NCI-H128 (cell line): ENCODE data around the gene C1orf21.
A peak's percentile ranks its signal among the peaks of the same experiment; 100 is the strongest.
"Not testable (repeated sequence)": the region's sequence is repeated elsewhere in the genome, so short reads cannot be mapped to it uniquely, and the experiment has no call there.

ENCODE experiments used
- DNase-seq: peaks from one replicate; lab custom pipeline; 2025; ENCODE audit not compliant: unreplicated experiment; lab: John Stamatoyannopoulos, UW

C1orf21 gene, protein sequence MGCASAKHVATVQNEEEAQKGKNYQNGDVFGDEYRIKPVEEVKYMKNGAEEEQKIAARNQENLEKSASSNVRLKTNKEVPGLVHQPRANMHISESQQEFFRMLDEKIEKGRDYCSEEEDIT

DNA sequence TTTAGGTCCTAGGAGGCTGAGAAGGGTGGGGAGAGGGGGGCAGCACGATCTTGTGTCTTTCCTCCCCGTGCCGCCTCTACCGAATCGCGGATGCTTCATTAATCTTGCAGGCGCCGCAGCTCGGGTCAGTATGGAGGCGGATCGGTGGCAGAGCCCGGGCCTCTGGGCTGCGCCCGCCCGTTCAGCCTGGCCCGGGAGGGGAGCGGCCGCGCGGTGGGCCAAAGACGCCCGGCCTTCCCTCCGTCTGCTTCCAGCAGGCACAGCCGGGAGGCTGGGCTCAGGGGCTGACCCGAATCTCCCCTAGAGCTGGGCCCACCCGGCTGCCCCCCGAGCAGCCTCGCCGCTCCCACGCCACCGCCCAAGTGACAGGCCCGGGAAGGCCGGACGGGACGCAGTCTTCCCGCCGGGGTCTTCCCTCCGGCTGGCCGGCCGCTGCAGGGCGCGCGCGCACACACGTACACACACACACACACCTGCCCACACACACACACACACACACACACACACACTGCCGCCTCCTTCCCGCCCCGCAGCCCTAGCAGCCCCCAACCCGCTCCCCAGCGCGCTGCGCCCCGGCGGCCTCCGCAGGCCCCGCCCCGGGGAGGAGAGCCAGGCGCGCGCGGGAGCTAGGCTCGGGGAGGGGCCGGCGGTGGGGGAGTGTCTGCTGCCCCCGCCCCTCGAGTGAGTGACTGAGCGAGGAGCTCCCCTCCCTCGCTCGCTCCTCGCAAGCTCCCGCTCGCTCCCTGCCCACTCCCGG, at the start of gene C1orf21:
Gene C1orf21, plus strand, starts transcription at position 718 of the 757 bp plus-strand sequence. CDS start 90,481 bp downstream, outside the sequence.
- peak; percentile 89 for DNase-seq

DNA sequence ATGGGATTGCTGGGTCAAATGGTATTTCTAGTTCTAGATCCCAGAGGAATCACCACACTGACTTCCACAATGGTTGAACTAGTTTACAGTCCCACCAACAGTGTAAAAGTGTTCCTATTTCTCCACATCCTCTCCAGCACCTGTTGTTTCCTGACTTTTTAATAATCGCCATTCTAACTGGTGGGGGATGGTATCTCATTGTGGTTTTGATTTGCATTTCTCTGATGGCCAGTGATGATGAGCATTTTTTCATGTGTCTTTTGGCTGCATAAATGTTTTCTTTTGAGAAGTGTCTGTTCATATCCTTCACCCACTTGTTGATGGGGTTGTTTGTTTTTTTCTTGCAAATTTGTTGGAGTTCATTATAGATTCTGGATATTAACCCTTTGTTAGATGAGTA, 49.0 kb upstream of the C1orf21 start:
- DNase-seq, result not testable (repeated sequence)

GRCh38 chr1:184340984-184341383, 45.8 kb upstream of the C1orf21 start:
- no peak for DNase-seq

DNA sequence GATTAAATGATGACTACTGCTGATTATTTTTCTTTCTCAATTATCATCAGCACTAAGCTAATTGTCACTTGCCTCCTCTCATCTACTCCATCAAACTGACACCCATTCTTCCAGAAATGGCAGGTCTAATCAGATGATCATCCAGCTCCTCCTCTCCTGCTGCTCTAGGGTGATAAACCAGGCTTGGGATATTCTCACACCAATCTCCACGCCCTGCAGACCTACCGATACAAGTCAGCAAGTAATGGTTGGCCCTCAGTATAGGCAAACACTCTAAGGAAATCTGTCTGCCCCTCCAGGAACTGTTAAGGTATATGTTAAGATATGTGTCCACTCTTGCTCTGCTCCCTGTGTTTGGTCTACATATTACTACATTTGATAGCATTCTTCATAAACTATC, 36.3 kb upstream of the C1orf21 start:
- no peak for DNase-seq

DNA sequence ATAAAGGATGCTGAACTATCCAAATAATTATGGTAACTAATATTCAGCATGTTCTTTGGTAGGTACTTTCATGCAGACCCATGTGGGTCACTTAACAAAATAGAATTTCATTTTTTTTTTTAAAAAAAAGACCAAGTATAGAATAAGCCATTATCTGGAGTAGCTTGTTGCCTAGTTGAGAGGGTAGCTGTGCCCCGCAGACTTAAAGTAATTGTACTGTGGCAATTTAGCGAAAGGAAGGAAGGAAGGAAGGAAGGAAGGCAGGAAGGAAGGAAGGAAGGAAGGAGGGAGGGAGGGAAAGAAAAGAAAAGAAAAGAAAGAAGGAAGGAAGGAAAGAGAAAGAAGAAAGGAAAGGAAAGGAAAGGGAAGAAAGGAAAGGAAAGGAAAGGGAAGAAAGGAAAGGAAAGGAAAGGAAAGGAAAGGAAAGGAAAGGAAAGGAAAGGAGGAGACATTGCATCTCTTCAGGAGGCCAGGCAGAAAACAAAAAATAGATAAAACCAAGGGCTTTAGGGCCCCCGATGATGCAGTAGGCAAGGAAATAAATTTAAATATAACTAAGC, 35.3 kb upstream of the C1orf21 start:
- no peak for DNase-seq

DNA sequence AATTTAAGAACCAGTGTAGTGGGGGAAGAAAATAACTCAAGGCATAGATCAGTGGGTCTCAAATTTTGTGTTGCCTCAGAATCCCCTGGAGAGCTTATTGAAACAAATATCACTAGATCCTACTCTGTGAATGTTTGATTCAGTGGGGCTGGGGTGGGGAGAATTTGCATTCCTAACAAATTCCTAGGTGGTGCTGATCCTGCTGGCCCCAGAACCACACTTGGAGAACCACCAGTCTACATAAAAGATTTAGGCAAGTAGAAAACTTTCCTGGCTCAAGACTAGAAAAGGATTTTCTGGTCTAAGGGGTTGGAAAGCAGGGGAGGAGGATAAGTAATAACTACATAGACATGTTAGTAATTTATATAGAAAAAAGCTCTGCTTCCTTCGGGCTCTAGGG, 34.1 kb upstream of the C1orf21 start:
- DNase-seq, result no peak

GRCh38 chr1:184354719-184355118, 32.1 kb upstream of the C1orf21 start:
- no peak for DNase-seq

- DNase-seq, result no peak
Measured at GRCh38 chr1:184356891-184357290, 29.9 kb upstream of the C1orf21 start.

DNA sequence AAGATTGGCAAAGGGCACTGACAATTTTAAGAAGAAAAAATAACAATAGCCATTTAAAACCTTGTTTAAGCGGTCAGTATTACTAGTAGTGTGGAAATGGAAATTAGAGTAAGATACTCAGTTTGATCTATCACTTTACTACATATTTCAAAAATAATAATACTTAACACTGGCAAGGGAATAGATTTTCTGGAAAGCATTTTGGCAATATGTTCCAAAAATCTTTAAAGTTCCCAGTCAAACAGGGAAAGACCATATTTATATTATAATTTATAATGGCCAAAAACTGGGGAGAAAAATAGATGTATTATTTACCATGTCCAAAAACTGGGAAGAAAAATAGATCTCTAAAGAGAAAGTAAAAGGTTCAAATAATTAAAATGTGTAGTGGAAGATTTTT, 28.6 kb upstream of the C1orf21 start:
- no peak for DNase-seq

- DNase-seq, result no peak
Measured at GRCh38 chr1:184359909-184360308, 26.9 kb upstream of the C1orf21 start.

DNA sequence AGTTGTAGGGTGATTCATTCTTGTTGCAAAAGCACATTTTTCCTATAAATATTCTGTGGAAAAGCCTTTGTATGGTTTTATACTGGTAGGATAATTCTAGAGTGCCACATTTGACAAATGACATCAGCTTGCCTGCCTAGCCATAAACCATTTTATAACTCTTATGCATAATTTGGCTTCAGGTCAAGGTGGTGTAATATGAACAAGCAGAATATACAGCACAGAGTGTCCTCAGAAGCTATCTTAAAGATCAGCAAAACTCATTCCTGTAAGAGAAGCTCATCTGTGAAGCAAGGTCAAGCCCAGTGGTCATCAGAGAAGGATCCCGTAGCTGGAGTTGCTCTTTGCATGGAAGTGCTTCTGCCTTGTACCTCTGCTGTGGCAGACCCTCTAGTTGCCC, 24.0 kb upstream of the C1orf21 start:
- no peak for DNase-seq

- no peak for DNase-seq
Measured at GRCh38 chr1:184365699-184366098, 21.1 kb upstream of the C1orf21 start.

DNA sequence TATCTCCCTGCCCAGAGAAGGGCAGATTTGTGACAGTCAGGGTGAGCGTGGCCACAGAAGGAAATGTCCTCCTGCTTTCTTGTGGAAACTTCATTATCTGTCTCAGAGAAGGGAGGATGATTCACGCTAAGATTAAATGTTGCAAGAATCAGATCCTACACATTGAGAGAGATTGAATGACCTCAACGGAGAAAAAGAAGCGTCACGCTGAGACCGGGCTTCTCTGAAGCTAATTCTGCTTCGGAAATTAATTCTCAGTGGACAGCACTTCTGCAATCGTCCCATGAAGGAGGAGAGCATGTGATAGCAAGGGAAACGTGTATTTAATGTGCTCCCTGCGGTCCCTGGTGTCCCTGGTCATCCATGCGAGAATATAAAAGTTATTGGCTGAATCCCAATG, 19.8 kb upstream of the C1orf21 start:
- no peak for DNase-seq

GRCh38 chr1:184367427-184368038, 19.3 kb upstream of the C1orf21 start:
- no peak for DNase-seq

- no peak for DNase-seq
Measured at GRCh38 chr1:184368354-184368753, 18.5 kb upstream of the C1orf21 start.

- DNase-seq, result no peak
Measured at GRCh38 chr1:184370850-184371249, 16.0 kb upstream of the C1orf21 start.

DNA sequence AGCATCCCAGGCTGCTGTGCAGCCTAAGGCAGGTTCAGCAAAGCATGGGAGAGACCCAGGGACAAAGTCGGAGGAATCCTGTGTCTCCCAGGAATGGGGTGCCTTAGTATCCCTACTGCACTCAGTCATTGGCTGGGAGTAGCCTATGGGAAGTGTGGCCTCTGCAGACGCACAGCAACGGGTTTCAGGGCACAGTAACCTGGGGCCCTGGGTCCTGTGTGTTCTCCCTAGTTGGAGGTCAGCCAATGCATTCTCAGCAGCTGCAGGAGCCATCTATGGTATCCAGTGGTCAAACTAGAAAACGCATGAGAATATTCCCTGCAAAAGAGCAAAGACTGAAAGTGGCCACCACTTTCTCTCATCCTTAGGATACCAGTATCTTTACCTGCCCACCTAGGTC, 13.7 kb upstream of the C1orf21 start:
- no peak for DNase-seq

- DNase-seq, result no peak
Measured at GRCh38 chr1:184376369-184376768, 10.5 kb upstream of the C1orf21 start.

DNA sequence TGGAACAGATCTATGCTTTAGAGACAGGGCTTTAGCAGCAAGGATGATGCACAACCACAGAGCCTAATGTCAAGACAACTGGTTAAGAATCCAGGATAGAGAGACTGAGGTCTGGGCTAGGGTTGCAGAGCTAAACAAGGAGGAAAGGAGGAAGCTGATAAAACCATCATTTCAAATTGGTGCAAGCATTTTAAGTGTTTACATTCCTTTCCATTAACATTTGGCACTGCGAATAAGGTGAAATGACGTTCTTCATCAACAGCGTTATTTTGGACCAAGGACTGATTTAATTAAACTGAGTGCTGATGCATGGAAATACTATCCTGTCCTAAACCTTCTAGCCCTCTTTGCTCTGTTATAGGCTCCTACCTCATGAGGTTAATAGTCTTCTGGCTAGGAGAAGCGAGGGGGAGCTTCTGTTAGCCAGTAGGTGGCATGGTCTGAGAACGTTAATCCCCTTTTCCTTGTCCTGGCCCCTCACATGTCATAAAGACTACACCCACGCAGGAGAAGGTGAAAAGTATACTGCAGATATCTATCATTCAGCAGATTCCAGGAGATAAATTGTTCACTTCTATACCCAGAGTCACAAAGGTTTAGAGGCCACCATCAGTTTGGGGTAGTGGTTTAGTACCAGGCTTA, 7.6 kb upstream of the C1orf21 start:
- DNase-seq, result no peak

DNA sequence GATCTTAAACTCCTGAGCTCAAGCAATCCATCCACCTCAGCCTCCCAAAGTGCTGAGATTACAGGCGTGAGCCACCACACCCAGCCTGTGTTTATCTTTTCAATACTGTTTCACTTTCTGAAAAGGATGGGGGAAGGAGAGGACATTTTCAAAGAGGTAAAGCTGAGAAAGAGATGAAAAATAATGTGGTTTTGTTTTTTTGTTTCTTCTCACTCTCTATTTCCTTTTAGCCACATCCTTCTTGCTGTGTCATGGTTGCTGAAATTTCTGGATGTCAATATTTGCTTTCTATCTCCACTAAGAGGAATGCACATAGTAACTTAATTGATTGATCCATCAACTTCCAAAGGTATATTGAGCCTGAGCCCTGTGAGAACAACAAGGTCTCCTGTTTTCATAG, 6.4 kb upstream of the C1orf21 start:
- DNase-seq, result no peak

GRCh38 chr1:184383772-184384323, 3.0 kb upstream of the C1orf21 start:
- no peak for DNase-seq
